HL-60 (cell line): ENCODE measurements around the gene ACR.

ENCODE experiments used
- CTCF ChIP-seq: IDR thresholded peaks from one replicate; pipeline ENCODE4 v1.5.1; 2011; ENCODE audit warnings: low read length, control low read depth, inconsistent platforms; ENCODE audit not compliant: insufficient read depth
- REST ChIP-seq: IDR thresholded peaks from 2 replicates; pipeline ENCODE4 v1.6.1; 2012; ENCODE audit warnings: low read depth; ENCODE audit not compliant: insufficient replicate concordance

GRCh38 chr22:50708474-50708873 is 29.5 kb upstream of the ACR start:
- TF ChIP-seq CTCF (no peak), REST (no peak)
